Measurements from ENCODE around the gene CEACAM7.

- no peak for TF ChIP-seq CREB5 (CRISPR knock-in tag; IDR thresholded peaks at IDR 0.05; ENCODE audit: low read depth)
- no peak for TF ChIP-seq SNAI2 (CRISPR knock-in tag; IDR thresholded peaks at IDR 0.05)
- no peak for TF ChIP-seq ZNF8 (CRISPR knock-in tag; IDR thresholded peaks at IDR 0.05)
- TF ChIP-seq PATZ1 (CRISPR knock-in tag; IDR thresholded peaks at IDR 0.05; ENCODE audit: borderline replicate concordance): no peak
- no peak for TF ChIP-seq BACH2 (CRISPR knock-in tag; IDR thresholded peaks at IDR 0.05; ENCODE audit: borderline replicate concordance)
- no peak for TF ChIP-seq PPARA (CRISPR knock-in tag; IDR thresholded peaks at IDR 0.05; ENCODE audit: borderline replicate concordance)
- TF ChIP-seq ZFP30 (CRISPR knock-in tag; IDR thresholded peaks at IDR 0.05): no peak
- no peak for TF ChIP-seq ZFP3 (CRISPR knock-in tag; IDR thresholded peaks at IDR 0.05)
Observed at GRCh38 chr19:41687419-41687818, 651 bp downstream of the CEACAM7 start.

Measured in SK-N-SH treated with all-trans-retinoic acid at 6 μM for 48 hours (cell line).